HG03025 (cell line): ENCODE measurements around the gene CD247.

Experiments used
- ATAC-seq: cut with Tn5 transposase; IDR thresholded peaks from one replicate; pipeline ENCODE4 v1.9.1; 2021; ENCODE audit warnings: mild to moderate bottlenecking, moderate library complexity; ENCODE audit not compliant: unreplicated experiment, low FRiP score

Gene CD247

GRCh38 chr1:167490765-167491164 lies 27.6 kb downstream of the CD247 start:
- no peak for ATAC-seq

GRCh38 chr1:167489571-167490340 lies 28.6 kb downstream of the CD247 start:
- ATAC-seq = no peak

GRCh38 chr1:167488786-167489185 lies 29.5 kb downstream of the CD247 start:
- no peak for ATAC-seq

GRCh38 chr1:167487614-167488013 lies 30.7 kb downstream of the CD247 start:
- no peak for ATAC-seq

- ATAC-seq = no peak
Observed at GRCh38 chr1:167486090-167486824, 32.1 kb downstream of the CD247 start.

GRCh38 chr1:167484726-167485502 lies 33.4 kb downstream of the CD247 start:
- ATAC-seq = no peak

GRCh38 chr1:167483790-167484189 lies 34.5 kb downstream of the CD247 start:
- ATAC-seq = no peak

GRCh38 chr1:167482184-167482583 lies 36.1 kb downstream of the CD247 start:
- ATAC-seq = no peak

- ATAC-seq = no peak
Observed at GRCh38 chr1:167479331-167479979, 38.9 kb downstream of the CD247 start.

- ATAC-seq = no peak
Observed at GRCh38 chr1:167477986-167478385, 40.3 kb downstream of the CD247 start.

GRCh38 chr1:167476061-167476460 lies 42.3 kb downstream of the CD247 start:
- ATAC-seq = no peak

GRCh38 chr1:167474191-167474641 lies 44.1 kb downstream of the CD247 start:
- ATAC-seq = no peak

GRCh38 chr1:167473761-167474160 lies 44.6 kb downstream of the CD247 start:
- no peak for ATAC-seq

GRCh38 chr1:167472752-167473521 lies 45.4 kb downstream of the CD247 start:
- no peak for ATAC-seq

- ATAC-seq = no peak
Observed at GRCh38 chr1:167471568-167471967, 46.8 kb downstream of the CD247 start.

- no peak for ATAC-seq
Observed at GRCh38 chr1:167469280-167469965, 48.9 kb downstream of the CD247 start.

GRCh38 chr1:167467752-167468151 lies 50.6 kb downstream of the CD247 start:
- ATAC-seq = no peak

GRCh38 chr1:167467126-167467710 lies 51.1 kb downstream of the CD247 start:
- ATAC-seq = no peak

GRCh38 chr1:167465743-167466142 lies 52.6 kb downstream of the CD247 start:
- no peak for ATAC-seq
